Measurements from ENCODE around the gene MOCS1.

GRCh38 chr6:39951716-39952115 lies 17.5 kb upstream of the MOCS1 start:
- TF ChIP-seq ZNF274 (IDR thresholded peaks at IDR 0.05; ENCODE audit: low read depth, low read length): no peak
- TF ChIP-seq YY1 (IDR thresholded peaks at IDR 0.05; ENCODE audit: insufficient read depth, insufficient read length): no peak
- TF ChIP-seq SUZ12 (IDR thresholded peaks at IDR 0.05; ENCODE audit: extremely low read depth, insufficient read depth, insufficient read length): no peak
